Endothelial cell (in vitro differentiated cells): Measurements from ENCODE around the gene ARIH1. TPM values are rescaled to one million over a fixed set of nuclear protein-coding genes. Genes with fewer than 3 reads are reported as not detected.

Experiments
- DNase-seq: peaks from one replicate; pipeline ENCODE4 v3.0.0; 2021; ENCODE audit warnings: low spot score
- H3K27ac Mint-ChIP-seq: one replicate; pipeline ENCODE4 v1.8.0; 2021; ENCODE audit warnings: mixed read lengths, inconsistent platforms; ENCODE audit not compliant: unreplicated experiment
- H3K27me3 Mint-ChIP-seq: one replicate; pipeline ENCODE4 v1.8.0; 2021; ENCODE audit warnings: mild to moderate bottlenecking, moderate library complexity, mixed read lengths, inconsistent platforms; ENCODE audit not compliant: unreplicated experiment
- H3K36me3 Mint-ChIP-seq: one replicate; pipeline ENCODE4 v1.8.0; 2021; ENCODE audit warnings: mild to moderate bottlenecking, low read depth, mixed read lengths, inconsistent platforms; ENCODE audit not compliant: unreplicated experiment
- H3K4me1 Mint-ChIP-seq: one replicate; pipeline ENCODE4 v1.8.0; 2021; ENCODE audit warnings: mild to moderate bottlenecking, mixed read lengths, inconsistent platforms; ENCODE audit not compliant: unreplicated experiment
- H3K4me3 Mint-ChIP-seq: one replicate; pipeline ENCODE4 v1.8.0; 2021; ENCODE audit warnings: mild to moderate bottlenecking, mixed read lengths, inconsistent platforms; ENCODE audit not compliant: unreplicated experiment
- H3K9me3 Mint-ChIP-seq: one replicate; pipeline ENCODE4 v1.8.0; 2021; ENCODE audit warnings: mixed read lengths, inconsistent platforms; ENCODE audit not compliant: unreplicated experiment
- total RNA-seq: library from RNA; stranded (reverse); fragmentation: NEBNext Ultra II Directional; extraction: Animal tissue kit (Norgen Biotek cat#: 25700); gene quantifications from one replicate; pipeline ENCODE4 v1.2.1, GENCODE V29; 2021; ENCODE audit not compliant: unreplicated experiment
- TF ChIP-seq, protein P1 (sequence below): fragments of 200-600 bp; sonication (generic); IDR thresholded peaks from one replicate; pipeline ENCODE4 v1.5.0; 2021; ENCODE audit warnings: antibody characterized with exemption; ENCODE audit not compliant: unreplicated experiment

The ARIH1 gene
- total RNA-seq, 1 donor from 2014 or later: 184 TPM

- H3K4me3 Mint-ChIP-seq: no peak overlapping the region
- no peak for DNase-seq
- H3K9me3 Mint-ChIP-seq: no peaks in the 10 kb centered on the region
- TF ChIP-seq, protein P1, sequence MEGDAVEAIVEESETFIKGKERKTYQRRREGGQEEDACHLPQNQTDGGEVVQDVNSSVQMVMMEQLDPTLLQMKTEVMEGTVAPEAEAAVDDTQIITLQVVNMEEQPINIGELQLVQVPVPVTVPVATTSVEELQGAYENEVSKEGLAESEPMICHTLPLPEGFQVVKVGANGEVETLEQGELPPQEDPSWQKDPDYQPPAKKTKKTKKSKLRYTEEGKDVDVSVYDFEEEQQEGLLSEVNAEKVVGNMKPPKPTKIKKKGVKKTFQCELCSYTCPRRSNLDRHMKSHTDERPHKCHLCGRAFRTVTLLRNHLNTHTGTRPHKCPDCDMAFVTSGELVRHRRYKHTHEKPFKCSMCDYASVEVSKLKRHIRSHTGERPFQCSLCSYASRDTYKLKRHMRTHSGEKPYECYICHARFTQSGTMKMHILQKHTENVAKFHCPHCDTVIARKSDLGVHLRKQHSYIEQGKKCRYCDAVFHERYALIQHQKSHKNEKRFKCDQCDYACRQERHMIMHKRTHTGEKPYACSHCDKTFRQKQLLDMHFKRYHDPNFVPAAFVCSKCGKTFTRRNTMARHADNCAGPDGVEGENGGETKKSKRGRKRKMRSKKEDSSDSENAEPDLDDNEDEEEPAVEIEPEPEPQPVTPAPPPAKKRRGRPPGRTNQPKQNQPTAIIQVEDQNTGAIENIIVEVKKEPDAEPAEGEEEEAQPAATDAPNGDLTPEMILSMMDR: no peak
- no peaks in the 10 kb centered on the region for H3K4me1 Mint-ChIP-seq
- H3K27me3 Mint-ChIP-seq: no peaks in the 10 kb centered on the region
- H3K36me3 Mint-ChIP-seq: peaks cover 21% of the 10 kb centered on the region
- no peak overlapping the region for H3K27ac Mint-ChIP-seq
Observed at GRCh38 chr15:72562386-72562785, 88.3 kb downstream of the ARIH1 start.

- Mint-ChIP-seq H3K27ac (no peak overlapping the region), H3K9me3 (no peaks in the 10 kb centered on the region), H3K27me3 (no peaks in the 10 kb centered on the region), H3K36me3 (peaks cover 21% of the 10 kb centered on the region), H3K4me3 (no peak overlapping the region), H3K4me1 (no peaks in the 10 kb centered on the region)
- TF ChIP-seq, protein P1: no peak
- no peak for DNase-seq
Observed at GRCh38 chr15:72562878-72563277, 88.7 kb downstream of the ARIH1 start.

- no peak for DNase-seq
- Mint-ChIP-seq H3K36me3 (peaks cover 21% of the 10 kb centered on the region), H3K9me3 (no peaks in the 10 kb centered on the region), H3K27me3 (no peaks in the 10 kb centered on the region), H3K4me3 (no peak overlapping the region), H3K27ac (no peak overlapping the region), H3K4me1 (no peaks in the 10 kb centered on the region)
- TF ChIP-seq, protein P1: no peak
Observed at GRCh38 chr15:72564091-72564490, 90.0 kb downstream of the ARIH1 start.

DNA sequence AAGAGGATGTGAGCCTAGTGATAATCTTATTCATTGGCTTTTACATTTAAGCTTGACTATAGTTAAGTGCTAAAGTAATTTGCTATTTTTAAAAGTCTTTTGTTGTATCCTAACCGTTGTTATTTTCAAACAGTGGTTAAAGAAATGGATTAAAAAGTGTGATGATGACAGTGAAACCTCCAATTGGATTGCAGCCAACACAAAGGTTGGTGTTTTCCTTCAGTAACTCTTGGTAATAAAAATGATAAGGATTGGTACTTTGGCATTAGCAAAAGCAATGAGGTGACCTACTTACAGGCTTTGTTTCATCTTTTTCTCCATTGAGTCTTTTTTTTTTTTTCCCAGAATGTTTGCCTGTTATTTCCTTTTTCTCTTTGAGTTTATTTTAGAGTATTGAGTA lies 92.8 kb downstream of the ARIH1 start:
- TF ChIP-seq, protein P1: no peak
- Mint-ChIP-seq H3K4me3 (no peak overlapping the region), H3K27ac (no peak overlapping the region), H3K4me1 (no peaks in the 10 kb centered on the region), H3K27me3 (no peaks in the 10 kb centered on the region), H3K36me3 (peaks cover 21% of the 10 kb centered on the region), H3K9me3 (no peaks in the 10 kb centered on the region)
- no peak for DNase-seq

GRCh38 chr15:72570059-72570458 lies 95.9 kb downstream of the ARIH1 start:
- TF ChIP-seq, protein P1: no peak
- no peak overlapping the region for H3K4me3 Mint-ChIP-seq

More at GRCh38 chr15:72570059-72570458, 95.9 kb downstream of the ARIH1 start:
- H3K27me3 Mint-ChIP-seq: peaks cover under 1% of the 10 kb centered on the region
- H3K27ac Mint-ChIP-seq: no peak overlapping the region
- peaks cover 16% of the 10 kb centered on the region for H3K36me3 Mint-ChIP-seq
- H3K9me3 Mint-ChIP-seq: no peaks in the 10 kb centered on the region
- DNase-seq: no peak
- no peaks in the 10 kb centered on the region for H3K4me1 Mint-ChIP-seq
